Activated naive CD8-positive, alpha-beta T cell treated with anti-CD3 and anti-CD28 coated beads, Interleukin-2, amount 50 U/mL, for 16 hours (primary cell): ENCODE measurements around the gene EXOG.

Experiments
- DNase-seq: peaks from one replicate; pipeline ENCODE4 v3.0.0-alpha.2; 2020; ENCODE audit warnings: low read depth, low spot score

EXOG gene

DNA sequence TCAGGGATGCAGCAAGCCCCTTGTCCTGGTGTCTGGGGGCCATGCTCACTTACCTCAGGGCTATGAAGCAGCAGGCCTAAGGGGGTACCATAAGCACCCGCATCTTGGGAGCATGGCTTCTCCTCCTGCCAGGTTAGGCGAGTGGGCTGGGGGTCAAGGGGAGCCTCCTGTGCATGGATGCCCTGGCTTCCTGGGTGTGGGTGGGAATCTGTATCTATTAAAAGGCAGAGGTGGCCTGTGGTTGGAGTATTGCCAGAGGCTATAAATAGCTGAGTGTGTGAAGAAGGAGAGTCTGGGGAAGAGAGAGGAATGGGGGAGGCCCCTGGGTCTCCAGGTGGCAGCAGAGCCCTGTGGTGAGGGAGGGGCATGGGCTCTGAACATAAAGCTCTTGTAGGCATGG, 22.9 kb upstream of the EXOG start:
- no peak for DNase-seq

- no peak for DNase-seq
These were observed 21.1 kb upstream of the EXOG start for GRCh38 chr3:38474928-38475605.

DNA sequence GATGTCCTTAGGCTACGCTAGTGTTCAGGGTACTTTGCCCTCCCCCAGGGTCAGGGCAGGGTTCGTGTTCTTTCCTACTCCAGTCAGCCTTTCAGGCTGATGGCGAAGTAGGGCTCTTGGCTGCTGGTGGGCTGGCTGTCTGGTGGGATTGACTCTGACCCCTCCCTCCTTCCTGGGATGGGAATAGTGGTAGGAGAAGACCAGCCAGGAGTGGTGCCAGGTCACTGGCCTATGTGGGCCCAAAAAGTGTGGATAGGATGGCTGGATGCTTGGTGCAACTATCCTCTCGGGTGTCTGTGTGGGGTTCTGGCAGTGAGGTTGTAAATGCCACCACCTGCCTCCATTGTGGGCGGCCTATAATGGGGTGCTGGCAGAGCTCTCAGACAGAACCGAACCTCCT, 20.4 kb upstream of the EXOG start:
- DNase-seq: no peak

DNA sequence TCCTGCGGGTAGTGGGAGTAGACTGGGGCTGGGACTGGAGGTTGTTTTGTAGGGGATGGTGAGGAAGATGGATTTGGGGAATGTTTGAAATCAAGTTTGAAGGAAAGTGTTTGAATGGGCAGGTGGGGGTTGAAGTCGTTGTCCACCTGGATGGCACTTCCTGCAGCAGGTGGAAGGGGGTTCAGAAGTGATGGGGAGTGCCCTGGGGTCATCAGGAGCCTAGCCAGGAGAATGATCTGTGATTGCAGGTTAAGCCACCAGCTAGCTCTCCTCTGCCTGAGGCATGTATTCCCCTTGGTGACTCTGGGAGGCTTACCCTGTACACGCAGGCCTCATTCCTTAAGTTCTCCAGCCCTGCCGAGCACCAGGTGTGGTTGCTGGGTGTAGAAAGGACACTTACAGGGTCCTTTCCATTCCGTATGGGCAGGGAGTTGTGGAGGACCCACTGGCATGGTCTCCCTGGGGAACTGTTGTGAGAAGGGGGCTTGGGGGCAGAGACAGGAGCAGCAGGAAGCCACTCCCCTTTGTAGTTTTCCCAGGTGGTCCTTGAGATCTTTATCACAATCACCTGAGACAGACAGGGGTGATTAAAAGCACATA, 19.9 kb upstream of the EXOG start:
- DNase-seq: no peak

GRCh38 chr3:38477057-38477820, 18.9 kb upstream of the EXOG start:
- DNase-seq: no peak

DNA sequence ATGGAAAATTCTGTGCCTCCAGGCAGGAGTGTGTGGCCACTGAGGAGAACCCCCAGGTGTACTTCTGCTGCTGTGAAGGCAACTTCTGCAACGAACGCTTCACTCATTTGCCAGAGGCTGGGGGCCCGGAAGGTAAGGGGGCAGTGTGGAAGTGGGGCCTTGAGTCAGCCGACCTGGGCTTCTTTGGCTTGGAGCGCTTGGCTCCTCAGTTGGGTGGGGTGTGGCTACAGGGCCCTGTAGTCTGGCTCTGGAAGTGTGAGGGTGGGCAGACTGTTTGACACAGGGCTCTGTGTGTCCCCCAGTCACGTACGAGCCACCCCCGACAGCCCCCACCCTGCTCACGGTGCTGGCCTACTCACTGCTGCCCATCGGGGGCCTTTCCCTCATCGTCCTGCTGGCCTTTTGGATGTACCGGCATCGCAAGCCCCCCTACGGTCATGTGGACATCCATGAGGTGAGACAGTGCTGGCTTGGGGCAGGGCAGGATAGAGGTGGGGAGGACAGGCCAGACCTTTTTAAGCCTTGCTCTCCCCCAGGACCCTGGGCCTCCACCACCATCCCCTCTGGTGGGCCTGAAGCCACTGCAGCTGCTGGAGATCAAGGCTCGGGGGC, 18.2 kb upstream of the EXOG start:
- no peak for DNase-seq

- DNase-seq: no peak
These were observed 17.2 kb upstream of the EXOG start for GRCh38 chr3:38478901-38479300.

DNA sequence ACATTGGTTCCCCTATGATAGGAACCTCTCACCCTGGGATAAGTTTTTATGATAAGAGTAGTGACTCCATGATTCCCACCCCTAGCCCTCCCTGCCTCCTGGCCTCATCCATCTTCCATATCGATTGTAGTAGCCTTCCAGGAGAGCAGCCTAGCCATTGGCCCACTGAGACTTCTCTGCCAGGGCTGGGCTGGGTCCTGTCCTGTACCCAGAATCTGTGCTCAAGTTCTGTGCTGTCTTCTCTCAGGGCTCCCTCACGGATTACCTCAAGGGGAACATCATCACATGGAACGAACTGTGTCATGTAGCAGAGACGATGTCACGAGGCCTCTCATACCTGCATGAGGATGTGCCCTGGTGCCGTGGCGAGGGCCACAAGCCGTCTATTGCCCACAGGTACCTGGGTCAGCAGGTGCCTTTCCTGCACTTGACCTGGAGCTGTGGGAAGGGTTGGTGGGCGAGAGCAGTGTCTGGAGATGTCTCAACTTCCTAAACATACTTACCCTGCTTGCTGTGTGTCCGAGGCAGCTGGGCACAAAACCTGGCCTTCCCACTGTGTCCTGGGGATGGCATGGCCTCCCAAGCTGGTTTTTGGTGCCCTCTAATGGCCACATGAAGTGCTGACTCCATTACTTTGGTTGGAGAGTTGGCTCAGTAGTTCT, 16.6 kb upstream of the EXOG start:
- no peak for DNase-seq

DNA sequence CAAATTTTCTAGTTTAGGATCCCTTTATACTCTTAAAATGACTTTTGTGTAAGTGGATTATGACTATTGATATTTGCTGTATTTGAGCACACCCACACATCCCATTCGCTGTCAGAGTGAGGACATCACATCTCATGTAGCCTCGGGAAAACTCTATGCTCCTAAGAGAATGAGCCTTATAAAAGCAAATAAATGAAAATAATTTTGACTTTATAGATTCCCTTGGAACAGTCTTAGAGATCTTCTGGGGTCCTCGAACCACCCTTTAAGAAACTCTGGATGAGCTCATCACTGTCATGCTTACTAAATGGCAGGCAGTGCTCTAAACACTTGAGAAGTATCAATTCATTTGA, 16.1 kb upstream of the EXOG start:
- DNase-seq: no peak

DNA sequence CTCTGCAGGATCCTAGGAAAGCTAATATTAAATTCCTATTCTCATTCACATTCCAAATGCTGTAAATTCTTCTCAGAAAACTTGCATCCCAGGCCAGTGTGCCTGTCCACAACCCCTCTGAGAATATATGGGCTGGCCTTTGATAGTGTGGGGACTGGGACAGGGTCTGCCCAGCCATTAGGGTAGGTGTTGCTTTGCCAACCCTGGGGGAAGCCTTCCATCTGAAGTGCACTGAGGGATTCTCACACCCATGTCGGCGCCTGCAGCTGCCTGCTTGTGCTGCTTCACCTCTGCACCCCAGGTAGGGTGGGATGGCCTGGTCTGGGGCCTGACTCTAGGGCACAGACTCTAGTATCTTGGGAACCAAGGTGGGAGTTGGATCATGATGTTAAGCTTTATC, 15.2 kb upstream of the EXOG start:
- DNase-seq: no peak

- DNase-seq: no peak
These were observed 13.2 kb upstream of the EXOG start for GRCh38 chr3:38482951-38483350.

DNA sequence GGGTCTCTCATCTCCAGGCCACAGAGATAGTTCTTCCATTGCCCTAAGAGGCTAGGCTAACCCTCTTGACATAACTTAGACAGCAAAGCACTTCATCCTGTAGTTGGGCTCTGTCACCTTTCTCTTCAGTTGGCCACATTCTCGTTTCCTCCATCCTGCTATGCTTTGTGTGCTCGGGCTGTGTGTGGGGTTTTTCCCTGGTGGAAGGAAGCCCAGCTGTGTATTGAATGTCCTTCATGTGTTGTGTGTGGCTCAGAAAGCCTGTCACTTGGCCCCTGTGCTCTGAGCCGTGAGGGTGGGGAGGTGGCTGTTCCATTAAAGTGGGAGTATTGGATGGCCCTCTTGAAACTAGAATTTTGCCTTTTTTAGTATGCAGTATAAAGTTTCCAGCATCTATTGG, 8.8 kb upstream of the EXOG start:
- no peak for DNase-seq

- no peak for DNase-seq
These were observed 7.2 kb upstream of the EXOG start for GRCh38 chr3:38488949-38489348.

GRCh38 chr3:38489766-38490165, 6.4 kb upstream of the EXOG start:
- no peak for DNase-seq

GRCh38 chr3:38490281-38491030, 5.7 kb upstream of the EXOG start:
- no peak for DNase-seq

DNA sequence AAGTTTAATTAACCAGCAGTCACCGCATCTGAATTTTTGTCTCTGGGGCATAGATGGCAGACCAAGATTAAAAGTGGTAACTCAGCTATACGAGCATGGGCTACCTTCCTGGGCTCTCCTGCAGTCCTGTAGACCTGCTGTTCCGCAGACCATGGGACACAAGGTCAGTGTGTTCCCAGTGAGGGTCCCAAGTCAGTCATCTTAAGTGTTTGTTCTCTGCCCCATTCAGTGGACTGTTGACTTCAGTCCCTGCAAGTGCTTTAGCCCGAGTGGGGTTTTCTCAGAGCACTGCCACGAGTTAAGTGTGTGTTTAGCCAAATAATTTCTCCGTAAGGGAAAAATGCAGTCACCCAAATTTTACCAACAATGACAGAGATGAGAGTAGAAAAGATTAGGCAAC, 4.9 kb upstream of the EXOG start:
- no peak for DNase-seq

- no peak for DNase-seq
These were observed 3.1 kb upstream of the EXOG start for GRCh38 chr3:38493031-38493430.

DNA sequence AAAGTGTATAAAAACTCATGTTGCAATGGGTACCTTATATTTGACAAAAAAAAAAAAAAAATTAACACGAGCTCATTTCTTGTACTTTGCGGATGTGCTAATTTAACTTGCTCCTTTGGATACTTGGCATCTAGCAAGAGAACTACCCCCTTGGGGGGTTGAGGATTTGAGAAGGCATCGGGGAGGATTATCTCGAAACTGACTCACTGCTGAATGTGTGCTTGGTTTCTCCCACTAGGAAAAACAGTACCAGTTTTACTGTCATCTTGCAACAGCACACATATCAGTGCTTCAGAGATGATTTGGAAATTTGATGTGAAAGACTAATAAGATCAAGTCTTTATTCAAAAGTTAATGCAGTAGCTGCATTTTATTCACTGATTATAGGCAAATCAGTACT, 891 bp downstream of the EXOG start:
- no peak for DNase-seq

GRCh38 chr3:38500688-38501417, 4.7 kb downstream of the EXOG start:
- no peak for DNase-seq

DNA sequence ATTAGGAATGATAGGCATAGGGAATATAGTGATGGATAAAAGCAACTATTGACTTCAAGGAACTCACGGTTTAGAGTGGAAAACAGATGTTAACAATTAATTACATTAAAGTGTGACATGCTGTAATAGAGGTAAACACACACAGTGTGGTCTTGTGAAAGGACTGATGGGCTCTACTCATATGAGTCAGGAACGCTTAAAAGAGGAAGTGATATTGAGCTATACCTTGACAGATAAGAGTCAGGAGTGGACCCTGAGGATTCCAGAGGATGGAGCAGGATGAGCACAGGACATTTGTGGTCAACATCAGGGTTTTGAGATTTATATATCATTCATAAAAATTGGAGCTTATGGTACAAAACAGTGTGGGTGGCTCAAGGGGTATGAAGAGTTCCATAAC, 11.0 kb downstream of the EXOG start:
- DNase-seq: no peak

DNA sequence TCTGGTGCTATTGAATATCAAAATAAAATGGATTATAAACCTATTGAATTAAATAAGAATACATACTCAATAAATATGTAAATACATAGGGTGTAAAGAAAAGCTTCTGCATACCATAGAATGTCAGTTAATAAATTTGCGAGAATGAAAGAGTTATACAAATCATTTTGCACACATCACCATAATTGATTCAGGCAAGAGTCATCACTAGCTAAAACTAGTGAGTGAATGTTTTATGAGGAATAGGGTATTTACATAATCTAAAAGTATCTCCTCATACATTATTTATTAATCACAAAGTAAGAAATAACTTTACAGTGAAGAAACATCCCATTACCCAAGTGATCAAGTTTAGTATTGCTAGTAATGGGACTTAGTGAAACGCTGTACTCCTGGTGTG, 13.6 kb downstream of the EXOG start:
- DNase-seq: no peak
